ENCODE results near the gene C5orf52.
"Not testable (repeated sequence)": the region's sequence is repeated elsewhere in the genome, so short reads cannot be mapped to it uniquely, and the experiment has no call there.

DNA sequence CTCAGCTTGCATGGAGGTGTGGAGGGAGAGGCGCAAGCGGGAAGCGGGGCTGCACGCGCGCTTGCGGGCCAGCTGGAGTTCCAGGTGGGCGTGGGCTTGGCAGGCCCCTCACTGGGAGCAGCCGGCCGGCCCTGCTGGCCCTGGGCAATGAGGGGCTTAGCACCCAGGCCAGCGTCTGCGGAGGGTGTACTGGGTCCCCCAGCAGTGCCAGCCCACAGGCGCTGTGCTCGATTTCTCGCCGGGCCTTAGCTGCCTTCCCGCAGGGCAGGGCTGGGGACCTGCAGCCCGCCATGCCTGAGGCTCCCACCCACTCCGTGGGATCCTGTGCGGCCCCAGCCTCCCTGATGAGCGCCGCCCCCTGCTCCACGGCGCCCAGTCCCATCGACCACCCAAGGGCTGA lies 22.5 kb downstream of the C5orf52 start:
- not testable (repeated sequence) for TF ChIP-seq CTCF (IDR thresholded peaks at IDR 0.05; ENCODE audit: poor library complexity); EZH2phosphoT487 (IDR thresholded peaks at IDR 0.05; ENCODE audit: low read depth, severe bottlenecking, unreplicated experiment)

All from hepatocyte (in vitro differentiated cells).